Measurements from ENCODE around the gene ZNF683. TPM values are rescaled to one million over a fixed set of nuclear protein-coding genes. Genes with fewer than 3 reads are reported as not detected.

Gene ZNF683
- total and polyA plus RNA-seq, 4 donors, result 0.09 to 0.17 TPM; not detected in 2

- H3K27me3 ChIP-seq (ENCODE audit: control insufficient read depth in 4 of 4, insufficient read depth in 4 of 4, low read length in 3 of 4), result peaks cover 0 to 9% (median 4%) of the 10 kb centered on the region in 4 donors
These were observed 44.7 kb upstream of the ZNF683 start for GRCh38 chr1:26417111-26417759.

GRCh38 chr1:26413031-26413430 lies 40.5 kb upstream of the ZNF683 start:
- Histone ChIP-seq H3K36me3 (ENCODE audit: control insufficient read depth in 4 of 4, insufficient read depth in 3 of 4, low read depth in 1 of 4, low read length in 3 of 4) (no peaks in the 10 kb centered on the region), H3K27ac (ENCODE audit: low read depth in 1 of 2, low read length in 2 of 2) (no peak overlapping the region), H3K9ac (ENCODE audit: low read depth in 1 of 2, low read length in 2 of 2) (no peak overlapping the region), H3K9me3 (ENCODE audit: control insufficient read depth in 4 of 4, low read length in 3 of 4) (no peaks in the 10 kb centered on the region), H3K4me3 (ENCODE audit: low read depth in 1 of 3, low read length in 3 of 3) (no peak overlapping the region), H3K27me3 (ENCODE audit: control insufficient read depth in 4 of 4, insufficient read depth in 4 of 4, low read length in 3 of 4) (peaks cover 3 to 16% (median 10%) of the 10 kb centered on the region in 4 donors), H3K4me1 (ENCODE audit: control insufficient read depth in 4 of 4, insufficient read depth in 4 of 4, low read length in 3 of 4) (peaks cover 0 to 5% (median 0%) of the 10 kb centered on the region in 4 donors)
- 4% methylated on average over 1 of the region's 1 CpG for WGBS
- TF ChIP-seq REST (IDR thresholded peaks at IDR 0.05), result no peak
- TF ChIP-seq TAF1 (conservative IDR thresholded peaks at IDR 0.05), result no peak
- no peak for TF ChIP-seq MAX (IDR thresholded peaks at IDR 0.05)
- no peak for TF ChIP-seq FOXA2 (IDR thresholded peaks at IDR 0.05)
- TF ChIP-seq FOXA1 (IDR thresholded peaks at IDR 0.05), result no peak
- no peak for TF ChIP-seq HNF4G (IDR thresholded peaks at IDR 0.05)
- TF ChIP-seq GABPA (IDR thresholded peaks at IDR 0.05 in 1 of 2, conservative IDR thresholded peaks at IDR 0.05 in 1 of 2), result no peak
- TF ChIP-seq YY1 (IDR thresholded peaks at IDR 0.05), result no peak
- no peak for DNase-seq (ENCODE audit: low spot score)

More at GRCh38 chr1:26417111-26417759, 44.7 kb upstream of the ZNF683 start:
- 26% methylated on average over 9 of the region's 9 CpGs for WGBS
- Histone ChIP-seq H3K4me1 (ENCODE audit: control insufficient read depth in 4 of 4, insufficient read depth in 4 of 4, low read length in 3 of 4) (no peaks in the 10 kb centered on the region), H3K4me3 (ENCODE audit: low read depth in 1 of 3, low read length in 3 of 3) (no peak overlapping the region), H3K36me3 (ENCODE audit: control insufficient read depth in 4 of 4, insufficient read depth in 3 of 4, low read depth in 1 of 4, low read length in 3 of 4) (no peaks in the 10 kb centered on the region), H3K27ac (ENCODE audit: low read depth in 1 of 2, low read length in 2 of 2) (no peak overlapping the region), H3K9ac (ENCODE audit: low read depth in 1 of 2, low read length in 2 of 2) (no peak overlapping the region), H3K9me3 (ENCODE audit: control insufficient read depth in 4 of 4, low read length in 3 of 4) (no peaks in the 10 kb centered on the region)
- peak; percentile 83 for DNase-seq (ENCODE audit: low spot score)
- TF ChIP-seq ZBTB33 (IDR thresholded peaks at IDR 0.05), result no peak
- no peak for TF ChIP-seq MAX (IDR thresholded peaks at IDR 0.05)
- peak; percentile 57 to 76 for TF ChIP-seq RAD21 (IDR thresholded peaks at IDR 0.05)
- TF ChIP-seq GABPA (IDR thresholded peaks at IDR 0.05 in 1 of 2, conservative IDR thresholded peaks at IDR 0.05 in 1 of 2), result no peak
- peak; percentile 74 for TF ChIP-seq CTCF (IDR thresholded peaks at IDR 0.05; ENCODE audit: low read depth, low read length, missing input control)
- no peak for TF ChIP-seq EGR1 (IDR thresholded peaks at IDR 0.05; ENCODE audit: low read depth in 2 of 2)
- TF ChIP-seq NR2F2 (IDR thresholded peaks at IDR 0.05), result no peak

Data from liver (tissue), 9 donors.